Prostate gland (tissue), 2 donors: ENCODE data around the gene ASIC2. TPM values are rescaled to one million over a fixed set of nuclear protein-coding genes. Genes with fewer than 3 reads are reported as not detected.

Source experiments
- DNase-seq: peaks from one replicate; pipeline ENCODE4 v3.0.0-alpha.2; 2019; ENCODE audit warnings: low spot score
- H3K27ac ChIP-seq, 2 donors: fragments of 200-600 bp; sonication (generic); 2 replicates each; pipeline ENCODE4 v1.5.1; 2017 to 2019
- H3K27me3 ChIP-seq: fragments of 200-600 bp; sonication (generic); replicated peaks from 2 replicates; pipeline ENCODE4 v1.5.1; 2019; ENCODE audit not compliant: insufficient read depth
- H3K36me3 ChIP-seq, 2 donors: fragments of 200-600 bp; sonication (generic); 1 replicate in 1 of 2; 2 replicates in 1 of 2; pipeline versions ENCODE4 v1.5.1 to v1.8.1; 2017 to 2019
- H3K4me1 ChIP-seq: fragments of 200-600 bp; sonication (generic); replicated peaks from 2 replicates; pipeline ENCODE4 v1.5.1; 2019
- H3K4me3 ChIP-seq, 2 donors: fragments of 200-600 bp; sonication (generic); 2 replicates each; pipeline ENCODE4 v1.5.1; 2017 to 2019
- H3K9me3 ChIP-seq: fragments of 200-600 bp; sonication (generic); 2 replicates; pipeline ENCODE4 v1.5.1; 2017
- CTCF ChIP-seq, 4 experiments: fragments of 200-600 bp in 2 of 4; fragments of 450-650 bp in 2 of 4; sonication (generic) in 2 of 4; IDR thresholded peaks; 1 replicate in 3 of 4; 2 replicates in 1 of 4; pipeline ENCODE4 v1.5.1; 2016 to 2019; ENCODE audit warnings: antibody characterized with exemption in 4 of 4, mild to moderate bottlenecking in 2 of 4, moderate library complexity in 2 of 4
- POLR2A ChIP-seq: fragments of 450-650 bp; IDR thresholded peaks from one replicate; pipeline ENCODE4 v1.6.1; 2016; ENCODE audit warnings: antibody characterized with exemption, mild to moderate bottlenecking
- POLR2AphosphoS5 ChIP-seq: sonication (generic); formaldehyde crosslinking; IDR thresholded peaks from one replicate; pipeline ENCODE4 v1.6.1; 2017; ENCODE audit warnings: antibody characterized with exemption
- WGBS: methylation state at CpG from one replicate; pipeline ENCODE4 v1.1.5; 2018; 5-methylcytosine and 5-hydroxymethylcytosine counted together
- intact Hi-C: fragments of 100-400 bp; cut with DNase I; formaldehyde crosslinking; loops from one replicate; pipeline ENCODE4 v1.14.2; 2022
- total RNA-seq, 2 donors: library from RNA; depleted of rRNA; stranded (reverse); fragments of >200 nt; gene quantifications; one replicate each; pipeline ENCODE4 v1.1.0, GENCODE V29; 2016

ASIC2 gene
- total RNA-seq, 2 donors from 2014 or later = 3.2 TPM; not detected in 1

- Histone ChIP-seq H3K4me1 (no peaks in the 10 kb centered on the region), H3K27me3 (no peaks in the 10 kb centered on the region), H3K4me3 (no peak overlapping the region), H3K9me3 (no peaks in the 10 kb centered on the region), H3K27ac (no peak overlapping the region), H3K36me3 (no peaks in the 10 kb centered on the region)
- intact Hi-C loops = no loop called here
- no peak for DNase-seq
- 89% methylated on average over 11 of the region's 11 CpGs for WGBS
- TF ChIP-seq POLR2AphosphoS5 (no peak), CTCF (IDR thresholded peaks at IDR 0.05) (no peak), POLR2A (no peak)
Observed at GRCh38 chr17:33045216-33045615, 247.9 kb downstream of the ASIC2 start.

GRCh38 chr17:33044771-33045170 lies 248.3 kb downstream of the ASIC2 start:
- DNase-seq = no peak
- Histone ChIP-seq H3K9me3 (no peaks in the 10 kb centered on the region), H3K27ac (no peak overlapping the region), H3K36me3 (no peaks in the 10 kb centered on the region), H3K27me3 (no peaks in the 10 kb centered on the region), H3K4me1 (no peaks in the 10 kb centered on the region), H3K4me3 (no peak overlapping the region)
- TF ChIP-seq POLR2AphosphoS5 (no peak), POLR2A (no peak), CTCF (IDR thresholded peaks at IDR 0.05) (no peak)
- WGBS = 89% methylated on average over 3 of the region's 3 CpGs
- intact Hi-C loops = no loop called here

GRCh38 chr17:33040461-33040860 lies 252.6 kb downstream of the ASIC2 start:
- H3K27me3 ChIP-seq = no peaks in the 10 kb centered on the region
- no peaks in the 10 kb centered on the region for H3K9me3 ChIP-seq
- no peaks in the 10 kb centered on the region for H3K36me3 ChIP-seq
- 47% methylated on average over 4 of the region's 4 CpGs for WGBS
- no peak for DNase-seq
- H3K4me1 ChIP-seq = no peaks in the 10 kb centered on the region
- H3K27ac ChIP-seq = no peak overlapping the region
- no peak overlapping the region for H3K4me3 ChIP-seq
- intact Hi-C loops = no loop called here
- no peak for TF ChIP-seq POLR2A
- no peak for TF ChIP-seq CTCF (IDR thresholded peaks at IDR 0.05)
- TF ChIP-seq POLR2AphosphoS5 = no peak

GRCh38 chr17:33039874-33040273 lies 253.2 kb downstream of the ASIC2 start:
- Histone ChIP-seq H3K27ac (no peak overlapping the region), H3K4me3 (no peak overlapping the region), H3K9me3 (no peaks in the 10 kb centered on the region), H3K4me1 (no peaks in the 10 kb centered on the region), H3K27me3 (no peaks in the 10 kb centered on the region), H3K36me3 (no peaks in the 10 kb centered on the region)
- TF ChIP-seq CTCF (IDR thresholded peaks at IDR 0.05) = no peak
- no peak for TF ChIP-seq POLR2AphosphoS5
- no peak for TF ChIP-seq POLR2A
- intact Hi-C loops = no loop called here
- WGBS = 8% methylated on average over 2 of the region's 2 CpGs
- no peak for DNase-seq

DNA sequence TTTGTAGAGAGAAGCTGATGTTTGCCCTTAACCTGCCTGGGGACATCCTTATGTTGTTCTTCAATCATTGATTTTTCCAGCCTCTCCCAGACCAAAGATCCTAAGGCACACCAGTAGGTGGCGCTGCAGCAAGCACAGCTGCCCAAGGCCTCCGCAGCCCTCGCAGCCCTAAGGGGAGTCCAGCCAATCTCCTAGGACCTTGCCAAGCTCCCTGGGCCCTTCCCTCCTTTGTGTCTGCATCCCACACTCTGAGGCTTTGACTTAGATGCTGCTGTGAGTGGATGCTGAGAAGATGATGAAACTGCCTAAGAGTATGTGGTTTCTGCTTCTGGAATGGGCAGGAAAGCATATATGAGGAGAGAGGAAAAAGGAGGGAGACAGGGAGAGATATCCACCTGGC lies 254.4 kb downstream of the ASIC2 start:
- intact Hi-C loops = no loop called here
- TF ChIP-seq CTCF (IDR thresholded peaks at IDR 0.05) = peak in 3 of 4 experiments; percentile 41 to 47 (median 41)
- TF ChIP-seq POLR2AphosphoS5 = no peak
- no peak for TF ChIP-seq POLR2A
- DNase-seq = no peak
- no peaks in the 10 kb centered on the region for H3K4me1 ChIP-seq
- no peak overlapping the region for H3K4me3 ChIP-seq
- no peaks in the 10 kb centered on the region for H3K36me3 ChIP-seq
- H3K27ac ChIP-seq = no peak overlapping the region
- H3K27me3 ChIP-seq = no peaks in the 10 kb centered on the region
- no peaks in the 10 kb centered on the region for H3K9me3 ChIP-seq
- WGBS = 8% methylated on average over 3 of the region's 3 CpGs
